GM19395 (cell line): ENCODE results near the gene ITPK1.

Source experiments
- ATAC-seq: cut with Tn5 transposase; IDR thresholded peaks from one replicate; pipeline ENCODE4 v1.9.1; 2021; ENCODE audit warnings: mild to moderate bottlenecking, moderate library complexity; ENCODE audit not compliant: unreplicated experiment

The ITPK1 gene

DNA sequence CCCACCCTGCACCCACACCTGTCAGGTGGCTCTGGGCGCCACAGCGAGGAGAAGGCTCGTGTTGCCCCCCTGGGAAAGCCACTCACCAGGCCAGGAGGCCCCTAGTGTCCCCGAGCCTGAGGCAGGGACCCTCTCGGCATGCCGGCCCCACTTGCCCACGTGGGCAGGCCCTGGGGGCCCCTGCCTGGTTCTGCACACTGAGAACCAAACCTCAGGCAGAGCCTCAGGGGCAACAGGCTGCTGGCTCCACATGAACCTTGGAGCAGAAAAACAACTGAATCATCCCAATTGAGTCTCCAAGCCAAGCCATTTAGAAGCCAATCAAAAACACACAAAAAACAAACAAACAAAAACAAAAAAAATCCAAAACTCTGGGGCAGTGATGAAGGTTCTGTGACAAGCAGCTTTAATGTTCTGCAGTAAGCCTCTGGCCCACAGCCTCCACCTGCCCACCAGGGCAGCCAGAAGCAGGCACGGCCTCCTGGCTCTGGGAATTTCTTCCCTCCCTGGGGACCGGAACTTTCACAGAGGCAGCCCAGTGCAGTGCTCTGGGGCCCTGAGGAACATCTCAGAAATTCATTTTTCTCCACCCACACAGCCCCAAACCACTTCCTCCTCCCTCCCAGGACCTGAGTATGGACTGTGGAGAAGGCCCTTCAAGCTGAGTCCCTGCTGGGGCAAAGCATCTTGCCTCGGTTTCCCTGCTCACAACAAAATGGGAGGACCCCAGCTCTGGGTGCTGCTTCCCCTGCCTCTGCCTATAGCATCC, 102.6 kb downstream of the ITPK1 start:
- ATAC-seq = no peak

- ATAC-seq = no peak
These were observed 103.2 kb downstream of the ITPK1 start for GRCh38 chr14:93012506-93012905.

DNA sequence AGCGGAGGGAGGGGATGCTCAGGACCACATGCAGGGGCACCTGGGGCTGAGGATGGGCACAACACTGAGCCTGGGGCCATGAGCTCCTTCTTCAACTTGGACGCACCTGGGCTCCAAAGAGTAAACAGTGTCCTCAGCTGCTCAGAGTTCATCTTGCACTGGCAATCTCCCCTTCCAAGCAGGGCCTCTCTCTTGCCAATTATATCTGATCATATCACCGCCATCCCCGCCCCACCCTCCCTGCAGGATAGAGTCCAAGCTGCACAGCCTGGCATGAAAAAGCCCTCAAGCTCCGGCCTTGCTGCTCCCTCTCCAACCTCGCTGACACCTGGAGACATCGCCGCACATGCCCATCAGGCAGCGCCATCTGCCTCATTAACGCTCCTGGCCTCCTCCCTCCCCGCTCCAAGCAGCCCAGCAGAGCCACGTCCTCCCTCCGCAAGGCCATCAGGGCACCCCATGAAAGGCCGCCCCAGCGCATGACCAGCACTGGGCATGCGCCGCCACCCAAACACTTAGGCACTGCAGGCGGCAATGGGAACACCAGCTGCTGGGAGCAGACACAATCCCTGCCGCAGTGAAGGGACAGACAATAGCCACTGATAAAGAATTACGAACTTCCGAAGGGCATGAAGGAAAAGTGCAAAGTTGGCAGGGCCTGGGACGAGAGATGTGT, 103.9 kb downstream of the ITPK1 start:
- no peak for ATAC-seq

DNA sequence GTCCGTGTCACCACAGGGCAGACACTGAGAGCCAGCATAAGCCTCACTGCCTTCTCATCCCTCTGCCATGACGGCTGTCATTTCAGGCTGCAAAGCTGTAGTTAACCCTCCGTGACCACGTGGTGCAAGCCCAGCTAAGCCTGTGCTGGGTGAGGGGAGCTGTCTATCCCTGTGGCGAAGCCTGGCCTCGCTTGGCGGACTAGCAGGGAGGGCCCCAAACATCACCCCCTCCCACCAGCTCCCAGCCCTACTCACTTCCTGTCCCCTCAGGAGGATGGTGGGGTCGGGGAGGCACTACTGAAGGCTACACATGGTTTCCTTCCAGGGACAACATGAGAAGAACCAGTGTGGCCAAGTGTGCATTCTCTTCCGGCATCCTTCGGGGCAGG, 104.6 kb downstream of the ITPK1 start:
- ATAC-seq = no peak

GRCh38 chr14:93010522-93011140, 105.1 kb downstream of the ITPK1 start:
- ATAC-seq = no peak

GRCh38 chr14:93010130-93010499, 105.6 kb downstream of the ITPK1 start:
- no peak for ATAC-seq

- no peak for ATAC-seq
These were observed 106.1 kb downstream of the ITPK1 start for GRCh38 chr14:93009471-93010129.

DNA sequence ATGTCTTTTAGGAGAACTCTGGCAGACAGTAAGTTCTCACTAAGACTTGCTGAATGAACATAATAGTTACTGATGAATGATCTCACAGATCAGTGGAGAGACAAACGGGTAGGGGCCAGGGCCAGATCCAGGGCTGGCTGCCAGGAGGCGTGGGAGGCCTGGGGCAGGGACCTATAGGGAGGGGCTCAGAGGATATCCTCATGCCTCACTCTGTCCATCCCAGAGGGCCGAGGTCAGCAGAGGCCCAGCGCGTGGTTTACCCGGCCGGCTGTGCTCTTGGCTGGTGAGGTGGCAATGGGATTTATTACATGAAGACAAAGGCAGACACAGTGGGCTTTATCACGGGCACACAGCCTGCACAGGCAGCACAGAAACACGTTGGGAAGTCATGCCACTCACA, 107.3 kb downstream of the ITPK1 start:
- no peak for ATAC-seq

DNA sequence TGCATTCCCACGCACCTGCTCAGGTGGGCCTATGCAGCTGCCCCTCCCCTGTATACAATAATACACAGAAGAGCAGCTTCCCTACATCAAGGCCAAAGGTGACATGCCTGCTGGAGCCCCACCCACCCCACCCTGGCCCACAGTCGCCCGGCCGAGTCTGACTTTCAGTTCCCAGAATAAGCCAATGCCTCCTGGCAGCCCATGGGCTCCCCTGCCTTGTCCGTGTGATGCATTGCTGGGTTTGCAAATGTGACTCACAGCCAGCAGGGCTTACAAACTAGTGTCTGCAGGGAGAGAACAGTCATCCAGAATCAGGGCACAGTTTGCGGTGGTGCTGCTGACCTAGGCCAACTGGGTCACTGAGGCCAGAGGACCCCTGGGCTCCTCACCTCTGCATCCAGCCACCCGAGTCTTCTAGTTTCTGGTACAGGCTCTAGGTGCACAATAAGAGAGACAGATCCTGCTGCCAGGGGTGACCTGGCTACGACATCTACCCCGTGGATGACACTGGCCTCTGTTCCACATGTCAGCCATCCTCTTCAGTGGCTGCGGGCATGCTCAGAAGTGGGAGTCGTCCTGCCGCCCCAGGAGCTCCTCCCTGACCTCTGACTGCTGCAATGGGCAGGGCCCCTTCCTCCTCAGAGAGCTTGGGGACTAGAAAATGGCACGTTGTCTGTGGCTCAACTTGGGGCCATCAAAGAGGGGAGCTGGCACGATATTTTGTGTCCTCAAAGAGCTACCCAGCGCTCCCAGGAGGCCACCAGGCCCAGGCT, 108.3 kb downstream of the ITPK1 start:
- no peak for ATAC-seq

GRCh38 chr14:93006567-93007051, 109.1 kb downstream of the ITPK1 start:
- ATAC-seq = no peak

- no peak for ATAC-seq
These were observed 109.9 kb downstream of the ITPK1 start for GRCh38 chr14:93005838-93006237.

GRCh38 chr14:93005135-93005813, 110.5 kb downstream of the ITPK1 start:
- ATAC-seq = no peak

- no peak for ATAC-seq
These were observed 111.0 kb downstream of the ITPK1 start for GRCh38 chr14:93004699-93005082.

GRCh38 chr14:93003945-93004698, 111.6 kb downstream of the ITPK1 start:
- no peak for ATAC-seq

- ATAC-seq = no peak
These were observed 112.8 kb downstream of the ITPK1 start for GRCh38 chr14:93002851-93003298.

- ATAC-seq = no peak
These were observed 113.7 kb downstream of the ITPK1 start for GRCh38 chr14:93002049-93002448.

DNA sequence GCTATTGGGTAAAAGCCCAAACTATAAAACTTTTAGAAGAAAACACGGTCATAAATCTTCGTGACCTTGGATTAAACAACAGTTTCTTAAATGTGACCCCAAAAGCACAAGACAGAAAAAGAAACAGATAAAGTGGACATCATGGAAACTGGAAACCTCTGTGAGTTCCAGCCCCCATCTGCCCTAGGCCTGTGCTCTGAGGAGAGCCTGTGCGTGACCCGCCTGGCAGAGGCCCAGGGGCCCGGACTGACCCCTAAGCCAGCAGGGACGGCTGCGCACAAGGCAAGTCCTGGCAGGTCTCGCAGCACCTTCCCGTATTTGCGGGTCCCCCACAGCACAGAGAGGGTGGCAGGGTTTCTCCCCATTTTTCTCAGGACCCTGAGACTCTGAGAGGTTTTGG, 116.8 kb downstream of the ITPK1 start:
- no peak for ATAC-seq

GRCh38 chr14:92997343-92998061, 118.2 kb downstream of the ITPK1 start:
- ATAC-seq = no peak

GRCh38 chr14:92995620-92996019, 120.1 kb downstream of the ITPK1 start:
- no peak for ATAC-seq
